Upper lobe of left lung (tissue), 6 donors: Measurements from ENCODE around the gene RPS27. TPM values are rescaled to one million over a fixed set of nuclear protein-coding genes. Genes with fewer than 3 reads are reported as not detected.

ENCODE experiments used
- ATAC-seq, 2 donors: fragments of 200-7000 bp; cut with Tn5 transposase; one replicate each; pipeline ENCODE4 v1.9.1; 2022; ENCODE audit warnings: mild to moderate bottlenecking in 2 of 2, moderate library complexity in 2 of 2; ENCODE audit not compliant: low FRiP score in 2 of 2
- DNase-seq, 2 donors: peaks; one replicate each; pipeline ENCODE4 v3.0.0-alpha.2; 2019 to 2020
- H3K27ac ChIP-seq, 4 donors: fragments of 200-600 bp; sonication (generic); one replicate each; pipeline ENCODE4 v1.5.1; 2016 to 2019
- H3K27me3 ChIP-seq, 4 donors: fragments of 200-600 bp; sonication (generic); one replicate each; pipeline ENCODE4 v1.5.1; 2017 to 2019
- H3K36me3 ChIP-seq, 4 donors: fragments of 200-600 bp; sonication (generic); one replicate each; pipeline ENCODE4 v1.5.1; 2016 to 2019
- H3K4me1 ChIP-seq, 4 donors: fragments of 200-600 bp; sonication (generic); one replicate each; pipeline ENCODE4 v1.5.1; 2018 to 2019
- H3K4me3 ChIP-seq, 4 donors: fragments of 200-600 bp; sonication (generic); one replicate each; pipeline ENCODE4 v1.5.1; 2017 to 2019; ENCODE audit warnings: mild to moderate bottlenecking in 2 of 4, moderate library complexity in 1 of 4
- H3K9me3 ChIP-seq, 4 donors: fragments of 200-600 bp; sonication (generic); one replicate each; pipeline ENCODE4 v1.5.1; 2018 to 2019
- CTCF ChIP-seq, 6 experiments: fragments of 450-650 bp in 4 of 6; fragments of 200-600 bp in 2 of 6; sonication (generic) in 2 of 6; IDR thresholded peaks; one replicate each; pipeline ENCODE4 v1.5.1; 2016 to 2019; ENCODE audit warnings: antibody characterized with exemption in 6 of 6
- EP300 ChIP-seq, 4 donors: sonication (generic); formaldehyde crosslinking; IDR thresholded peaks; one replicate each; pipeline ENCODE4 v1.5.1; 2017; ENCODE audit warnings: antibody characterized with exemption in 4 of 4, control low read depth in 2 of 4
- POLR2A ChIP-seq, 4 donors: fragments of 450-650 bp; IDR thresholded peaks; one replicate each; pipeline ENCODE4 v1.5.1; 2016 to 2017; ENCODE audit warnings: antibody characterized with exemption in 4 of 4, mild to moderate bottlenecking in 2 of 4
- POLR2AphosphoS5 ChIP-seq, 2 donors: sonication (generic); formaldehyde crosslinking; IDR thresholded peaks; one replicate each; pipeline ENCODE4 v1.5.1; 2017; ENCODE audit warnings: antibody characterized with exemption in 2 of 2
- WGBS, 2 donors: methylation state at CpG; one replicate each; pipeline ENCODE4 v1.1.5; 2017 to 2018; 5-methylcytosine and 5-hydroxymethylcytosine counted together
- total RNA-seq, 6 donors: library from RNA; depleted of rRNA in 4 of 6; stranded (reverse); fragments of >200 nt in 4 of 6; gene quantifications; one replicate each; pipeline versions ENCODE4 v1.1.0 to v1.2.1, GENCODE V29; 2016 to 2021
- donor health status: DM: no; HTN: no; CAD: no; lungs with moderate emphysema.
- donor health status: DM: no; HTN: yes; CAD: no; lungs with severe emphysema.

Gene RPS27
- total RNA-seq: 1,000 to 10,000 TPM in 5 of 6 donors, 100 to 1,000 TPM in 1; 551 to 2,666 (median 1,424) TPM

- H3K27ac ChIP-seq: peak within 1 kb of the TSS; percentile 90 to 99 (median 95)
- no peaks in the 10 kb centered on the region for H3K9me3 ChIP-seq
- peaks cover 12 to 45% (median 31%) of the 10 kb centered on the region in 4 donors for H3K36me3 ChIP-seq
- H3K4me1 ChIP-seq: peaks cover 32 to 59% (median 38%) of the 10 kb centered on the region in 4 donors
- H3K27me3 ChIP-seq: no peaks in the 10 kb centered on the region
- ATAC-seq: peak; percentile 86 to 91
- peak within 1 kb of the TSS; percentile 44 to 90 (median 78) for H3K4me3 ChIP-seq
- 0 to 1% methylated on average over 20 to 36 of the region's 36 CpGs for WGBS, 2 donors
- peak in 2 of 4 donors; percentile 89 to 96 for TF ChIP-seq EP300 (IDR thresholded peaks at IDR 0.05)
- TF ChIP-seq POLR2A (IDR thresholded peaks at IDR 0.05): peak; percentile 88 to 100 (median 96)
- peak; percentile 100 for TF ChIP-seq POLR2AphosphoS5 (IDR thresholded peaks at IDR 0.05)
- peak in 2 of 6 experiments; percentile 19 to 27 for TF ChIP-seq CTCF (IDR thresholded peaks at IDR 0.05)
- DNase-seq: peak; percentile 91 to 92
Observed at GRCh38 chr1:153990468-153991150, at the start of gene RPS27. TSS of gene RPS27 (plus strand) at chr1:153990762. CDS start at chr1:153990797, 35 bp downstream.

GRCh38 chr1:153941826-153942725 is 48.5 kb upstream of the RPS27 start:
- Histone ChIP-seq H3K4me3 (no peak overlapping the region), H3K27me3 (no peaks in the 10 kb centered on the region), H3K27ac (peak overlapping the region in 1 of 4 donors; percentile 7), H3K9me3 (no peaks in the 10 kb centered on the region), H3K4me1 (peaks cover 20 to 28% (median 23%) of the 10 kb centered on the region in 4 donors), H3K36me3 (peaks cover 13 to 71% (median 49%) of the 10 kb centered on the region in 4 donors)
- ATAC-seq: no peak
- TF ChIP-seq EP300 (IDR thresholded peaks at IDR 0.05) (no peak), POLR2AphosphoS5 (IDR thresholded peaks at IDR 0.05) (no peak), CTCF (IDR thresholded peaks at IDR 0.05) (no peak), POLR2A (IDR thresholded peaks at IDR 0.05) (no peak)
- 93 to 95% methylated on average over 30 to 31 of the region's 34 CpGs for WGBS, 2 donors
- DNase-seq: peak in 1 of 2 donors; percentile 71

GRCh38 chr1:153942766-153943549 is 47.6 kb upstream of the RPS27 start:
- 33 to 84% methylated on average over 1 to 11 of the region's 11 CpGs for WGBS, 2 donors
- Histone ChIP-seq H3K9me3 (no peaks in the 10 kb centered on the region), H3K4me1 (peaks cover 22 to 31% (median 28%) of the 10 kb centered on the region in 4 donors), H3K27ac (peak overlapping the region in 1 of 4 donors; percentile 3), H3K27me3 (no peaks in the 10 kb centered on the region), H3K36me3 (peaks cover 10 to 68% (median 46%) of the 10 kb centered on the region in 4 donors), H3K4me3 (no peak overlapping the region)
- DNase-seq (peak in 1 of 2 donors; percentile 63), ATAC-seq (no peak)
- TF ChIP-seq CTCF (IDR thresholded peaks at IDR 0.05): no peak
- TF ChIP-seq EP300 (IDR thresholded peaks at IDR 0.05): no peak
- TF ChIP-seq POLR2AphosphoS5 (IDR thresholded peaks at IDR 0.05): no peak
- TF ChIP-seq POLR2A (IDR thresholded peaks at IDR 0.05): no peak

GRCh38 chr1:153944005-153944826 is 46.3 kb upstream of the RPS27 start:
- H3K27ac ChIP-seq: peak overlapping the region; percentile 98 to 100 (median 98)
- H3K9me3 ChIP-seq: no peaks in the 10 kb centered on the region
- TF ChIP-seq POLR2AphosphoS5 (IDR thresholded peaks at IDR 0.05) (no peak), POLR2A (IDR thresholded peaks at IDR 0.05) (no peak)
- no peak for ATAC-seq
- peaks cover 10 to 68% (median 49%) of the 10 kb centered on the region in 4 donors for H3K36me3 ChIP-seq
- peak in 1 of 2 donors; percentile 77 for DNase-seq
- no peaks in the 10 kb centered on the region for H3K27me3 ChIP-seq
- peaks cover 22 to 31% (median 28%) of the 10 kb centered on the region in 4 donors for H3K4me1 ChIP-seq
- 75 to 84% methylated on average over 11 to 15 of the region's 15 CpGs for WGBS, 2 donors
- peak overlapping the region in 3 of 4 donors; percentile 97 to 99 (median 98) for H3K4me3 ChIP-seq
